HUDEP-2 (cell line): Measurements from ENCODE around the gene CAPZB.
A peak's percentile ranks its signal among the peaks of the same experiment; 100 is the strongest.

Source experiments
- DNase-seq, 76 experiments: peaks; one replicate each; lab custom pipeline; 2025; ENCODE audit not compliant: unreplicated experiment in 76 of 76; lab: John Stamatoyannopoulos, UW

Gene CAPZB

GRCh38 chr1:19289244-19289643 lies 196.1 kb downstream of the CAPZB start:
- DNase-seq = peak in 12 of 76 experiments; percentile 3 to 34 (median 12)
